K562 (cell line): Measurements from ENCODE around the gene SCAMP3. TPM values are rescaled to one million over a fixed set of nuclear protein-coding genes. Genes with fewer than 3 reads are reported as not detected.

Experiments
- CEBPG ChIP-seq, 3 experiments: fragments of 200-800 bp in 1 of 3; sonication (Bioruptor generic) in 1 of 3; sonication (generic) in 1 of 3; formaldehyde crosslinking in 1 of 3; IDR thresholded peaks in 2 of 3; conservative IDR thresholded peaks in 1 of 3; 2 replicates each; pipeline versions ENCODE4 v1.6.1 to v1.8.0; 2016 to 2022; ENCODE audit warnings: missing compliant biosample characterization in 2 of 3, missing genetic modification characterization in 2 of 3, mild to moderate bottlenecking in 1 of 3, missing genetic modification reagents in 1 of 3
- EP400 ChIP-seq: fragments of 450-650 bp; IDR thresholded peaks from 2 replicates; pipeline ENCODE4 v1.6.1; 2017; ENCODE audit warnings: antibody characterized with exemption, mild to moderate bottlenecking, moderate library complexity
- FOXM1 ChIP-seq, 2 experiments: fragments of 450-650 bp in 1 of 2; sonication (generic) in 1 of 2; formaldehyde crosslinking in 1 of 2; IDR thresholded peaks; 2 replicates each; pipeline versions ENCODE4 v1.6.1 to v1.9.0; 2017 to 2022; ENCODE audit warnings: low read depth in 2 of 2, mild to moderate bottlenecking in 2 of 2, missing genetic modification reagents in 1 of 2, moderate library complexity in 1 of 2
- GATA2 ChIP-seq: sonication (generic); formaldehyde crosslinking; IDR thresholded peaks from 2 replicates; pipeline ENCODE4 v1.4.0; 2020; ENCODE audit warnings: mild to moderate bottlenecking, missing genetic modification reagents
- LCOR ChIP-seq: sonication (generic); formaldehyde crosslinking; IDR thresholded peaks from 2 replicates; pipeline ENCODE4 v1.8.0; 2022; ENCODE audit warnings: mild to moderate bottlenecking, missing genetic modification reagents
- MAFF ChIP-seq: IDR thresholded peaks from 2 replicates; pipeline ENCODE4 v1.6.1; 2012; ENCODE audit warnings: low read length, improper control_type of control experiment
- MTA3 ChIP-seq: fragments of 450-650 bp; formaldehyde crosslinking; IDR thresholded peaks from 2 replicates; pipeline ENCODE4 v1.6.1; 2017; ENCODE audit warnings: mild to moderate bottlenecking, borderline replicate concordance
- SAP30 ChIP-seq: fragments of 200-600 bp; sonication (generic); IDR thresholded peaks from 2 replicates; pipeline ENCODE4 v1.6.1; 2012; ENCODE audit warnings: borderline replicate concordance, low read depth, mild to moderate bottlenecking, moderate library complexity, low read length, control low read depth, inconsistent platforms; ENCODE audit not compliant: insufficient read depth, poor library complexity, severe bottlenecking
- SPI1 ChIP-seq: IDR thresholded peaks from 2 replicates; pipeline ENCODE4 v1.6.1; 2011; ENCODE audit warnings: low read depth, low read length, control low read depth, borderline replicate concordance
- polyA plus RNA-seq, 8 experiments: library from polyadenylated mRNA; depleted of rRNA in 4 of 8; stranded (reverse) in 5 of 8; unstranded in 3 of 8; fragments of >200 nt; fragmentation: Nextera tagmentation in 2 of 8; fragmentation: Illumina TruSeq in 1 of 8; extraction: Ambion mirVana in 2 of 8; extraction: Trizol in 1 of 8; gene quantifications; 2 replicates each; pipeline versions ENCODE4 v1.2.1 to v1.2.3, GENCODE V29; 2011 to 2014; ENCODE audit warnings: inconsistent platforms in 1 of 8, missing spikeins in 1 of 8
- total RNA-seq, 7 experiments: library from RNA; depleted of rRNA in 6 of 7; stranded (reverse); fragments of >200 nt in 6 of 7; fragmentation: Illumina TruSeq in 2 of 7; extraction: Trizol in 2 of 7; gene quantifications; 2 replicates each; pipeline versions ENCODE4 v1.2.1 to v1.2.3, GENCODE V29; 2011 to 2021; ENCODE audit warnings: low replicate concordance in 1 of 7
- TF ChIP-seq, protein P1 (sequence below): fragments of 450-650 bp; IDR thresholded peaks from 2 replicates; pipeline ENCODE4 v1.6.1; 2016; ENCODE audit warnings: borderline replicate concordance
- TF ChIP-seq, protein P2 (sequence below), 3 experiments: IDR thresholded peaks in 2 of 3; conservative IDR thresholded peaks in 1 of 3; 2 replicates each; pipeline ENCODE4 v1.5.1; 2011 to 2012; ENCODE audit warnings: low read length in 3 of 3, mild to moderate bottlenecking in 3 of 3, control low read depth in 2 of 3, improper control_type of control experiment in 1 of 3, inconsistent platforms in 1 of 3, low read depth in 1 of 3, mixed read lengths in 1 of 3, moderate library complexity in 1 of 3; ENCODE audit not compliant: insufficient read depth in 2 of 3
- TF ChIP-seq, protein P3 (sequence below): fragments of 250-450 bp; sonication (Bioruptor Pico); IDR thresholded peaks from 2 replicates; pipeline ENCODE4 v1.8.0; 2021; ENCODE audit warnings: mild to moderate bottlenecking, moderate library complexity
- TF ChIP-seq, protein P4 (sequence below): sonication (generic); formaldehyde crosslinking; IDR thresholded peaks from 2 replicates; pipeline ENCODE4 v1.8.0; 2022; ENCODE audit warnings: missing genetic modification reagents, mild to moderate bottlenecking, borderline replicate concordance
- TF ChIP-seq, protein P5 (sequence below): sonication (generic); formaldehyde crosslinking; IDR thresholded peaks from 2 replicates; pipeline ENCODE4 v1.8.1; 2022; ENCODE audit warnings: missing genetic modification reagents

SCAMP3 gene
- total and polyA plus RNA-seq, 9 of the 15 experiments (the other 6 are each of a cell fraction or from before 2014, with no cell fraction given) = 14.2 to 131 (median 86.1) TPM

DNA sequence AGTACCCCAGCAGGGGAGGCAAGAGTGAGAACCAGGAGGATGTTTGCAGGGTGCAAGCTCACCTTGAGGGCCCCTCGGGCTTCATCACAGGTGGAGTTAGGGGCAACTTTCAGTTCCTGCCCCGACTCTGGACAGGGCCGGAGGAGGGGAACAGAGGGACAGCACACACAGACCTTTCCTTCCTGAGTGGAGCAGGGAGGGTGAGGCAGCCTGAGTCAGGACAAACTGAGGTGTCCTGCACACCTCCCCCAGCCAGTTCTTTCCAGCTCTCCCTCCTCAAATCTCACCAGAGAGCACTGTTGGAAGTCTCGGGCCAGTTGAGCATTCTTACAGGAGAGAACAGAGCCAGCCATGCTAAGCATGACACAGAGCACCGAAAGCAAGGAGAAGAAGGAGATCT, 8.4 kb downstream of the SCAMP3 start (continued):
- no peak for TF ChIP-seq FOXM1 (IDR thresholded peaks at IDR 0.05; ENCODE audit: low read depth)
- TF ChIP-seq FOXM1 (CRISPR knock-in tag; IDR thresholded peaks at IDR 0.05; ENCODE audit: low read depth) = 0 out of 2 replicates have a peak, but pooled peaks have one; percentile 13
- TF ChIP-seq, protein P1, sequence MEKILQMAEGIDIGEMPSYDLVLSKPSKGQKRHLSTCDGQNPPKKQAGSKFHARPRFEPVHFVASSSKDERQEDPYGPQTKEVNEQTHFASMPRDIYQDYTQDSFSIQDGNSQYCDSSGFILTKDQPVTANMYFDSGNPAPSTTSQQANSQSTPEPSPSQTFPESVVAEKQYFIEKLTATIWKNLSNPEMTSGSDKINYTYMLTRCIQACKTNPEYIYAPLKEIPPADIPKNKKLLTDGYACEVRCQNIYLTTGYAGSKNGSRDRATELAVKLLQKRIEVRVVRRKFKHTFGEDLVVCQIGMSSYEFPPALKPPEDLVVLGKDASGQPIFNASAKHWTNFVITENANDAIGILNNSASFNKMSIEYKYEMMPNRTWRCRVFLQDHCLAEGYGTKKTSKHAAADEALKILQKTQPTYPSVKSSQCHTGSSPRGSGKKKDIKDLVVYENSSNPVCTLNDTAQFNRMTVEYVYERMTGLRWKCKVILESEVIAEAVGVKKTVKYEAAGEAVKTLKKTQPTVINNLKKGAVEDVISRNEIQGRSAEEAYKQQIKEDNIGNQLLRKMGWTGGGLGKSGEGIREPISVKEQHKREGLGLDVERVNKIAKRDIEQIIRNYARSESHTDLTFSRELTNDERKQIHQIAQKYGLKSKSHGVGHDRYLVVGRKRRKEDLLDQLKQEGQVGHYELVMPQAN = no peak
- TF ChIP-seq, protein P2, sequence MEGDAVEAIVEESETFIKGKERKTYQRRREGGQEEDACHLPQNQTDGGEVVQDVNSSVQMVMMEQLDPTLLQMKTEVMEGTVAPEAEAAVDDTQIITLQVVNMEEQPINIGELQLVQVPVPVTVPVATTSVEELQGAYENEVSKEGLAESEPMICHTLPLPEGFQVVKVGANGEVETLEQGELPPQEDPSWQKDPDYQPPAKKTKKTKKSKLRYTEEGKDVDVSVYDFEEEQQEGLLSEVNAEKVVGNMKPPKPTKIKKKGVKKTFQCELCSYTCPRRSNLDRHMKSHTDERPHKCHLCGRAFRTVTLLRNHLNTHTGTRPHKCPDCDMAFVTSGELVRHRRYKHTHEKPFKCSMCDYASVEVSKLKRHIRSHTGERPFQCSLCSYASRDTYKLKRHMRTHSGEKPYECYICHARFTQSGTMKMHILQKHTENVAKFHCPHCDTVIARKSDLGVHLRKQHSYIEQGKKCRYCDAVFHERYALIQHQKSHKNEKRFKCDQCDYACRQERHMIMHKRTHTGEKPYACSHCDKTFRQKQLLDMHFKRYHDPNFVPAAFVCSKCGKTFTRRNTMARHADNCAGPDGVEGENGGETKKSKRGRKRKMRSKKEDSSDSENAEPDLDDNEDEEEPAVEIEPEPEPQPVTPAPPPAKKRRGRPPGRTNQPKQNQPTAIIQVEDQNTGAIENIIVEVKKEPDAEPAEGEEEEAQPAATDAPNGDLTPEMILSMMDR (IDR thresholded peaks at IDR 0.05 in 2 of 3, conservative IDR thresholded peaks at IDR 0.05 in 1 of 3; ENCODE audit: insufficient read depth in 2 of 3, low read depth in 1 of 3, low read length in 3 of 3) = no peak
- TF ChIP-seq, protein P3, sequence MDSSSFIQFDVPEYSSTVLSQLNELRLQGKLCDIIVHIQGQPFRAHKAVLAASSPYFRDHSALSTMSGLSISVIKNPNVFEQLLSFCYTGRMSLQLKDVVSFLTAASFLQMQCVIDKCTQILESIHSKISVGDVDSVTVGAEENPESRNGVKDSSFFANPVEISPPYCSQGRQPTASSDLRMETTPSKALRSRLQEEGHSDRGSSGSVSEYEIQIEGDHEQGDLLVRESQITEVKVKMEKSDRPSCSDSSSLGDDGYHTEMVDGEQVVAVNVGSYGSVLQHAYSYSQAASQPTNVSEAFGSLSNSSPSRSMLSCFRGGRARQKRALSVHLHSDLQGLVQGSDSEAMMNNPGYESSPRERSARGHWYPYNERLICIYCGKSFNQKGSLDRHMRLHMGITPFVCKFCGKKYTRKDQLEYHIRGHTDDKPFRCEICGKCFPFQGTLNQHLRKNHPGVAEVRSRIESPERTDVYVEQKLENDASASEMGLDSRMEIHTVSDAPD (CRISPR knock-in tag) = no peak
- TF ChIP-seq, protein P4, sequence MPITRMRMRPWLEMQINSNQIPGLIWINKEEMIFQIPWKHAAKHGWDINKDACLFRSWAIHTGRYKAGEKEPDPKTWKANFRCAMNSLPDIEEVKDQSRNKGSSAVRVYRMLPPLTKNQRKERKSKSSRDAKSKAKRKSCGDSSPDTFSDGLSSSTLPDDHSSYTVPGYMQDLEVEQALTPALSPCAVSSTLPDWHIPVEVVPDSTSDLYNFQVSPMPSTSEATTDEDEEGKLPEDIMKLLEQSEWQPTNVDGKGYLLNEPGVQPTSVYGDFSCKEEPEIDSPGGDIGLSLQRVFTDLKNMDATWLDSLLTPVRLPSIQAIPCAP (CRISPR knock-in tag) = no peak
- TF ChIP-seq SPI1 = no peak
- TF ChIP-seq SAP30 = no peak
- TF ChIP-seq MAFF = no peak
- no peak for TF ChIP-seq GATA2 (CRISPR knock-in tag)
- TF ChIP-seq LCOR = no peak
- no peak for TF ChIP-seq MTA3
- no peak for TF ChIP-seq EP400
- TF ChIP-seq CEBPG (CRISPR knock-in tag; IDR thresholded peaks at IDR 0.05) = no peak
- no peak for TF ChIP-seq CEBPG (tag; conservative IDR thresholded peaks at IDR 0.05 in 1 of 2, IDR thresholded peaks at IDR 0.05 in 1 of 2)
- TF ChIP-seq, protein P5, sequence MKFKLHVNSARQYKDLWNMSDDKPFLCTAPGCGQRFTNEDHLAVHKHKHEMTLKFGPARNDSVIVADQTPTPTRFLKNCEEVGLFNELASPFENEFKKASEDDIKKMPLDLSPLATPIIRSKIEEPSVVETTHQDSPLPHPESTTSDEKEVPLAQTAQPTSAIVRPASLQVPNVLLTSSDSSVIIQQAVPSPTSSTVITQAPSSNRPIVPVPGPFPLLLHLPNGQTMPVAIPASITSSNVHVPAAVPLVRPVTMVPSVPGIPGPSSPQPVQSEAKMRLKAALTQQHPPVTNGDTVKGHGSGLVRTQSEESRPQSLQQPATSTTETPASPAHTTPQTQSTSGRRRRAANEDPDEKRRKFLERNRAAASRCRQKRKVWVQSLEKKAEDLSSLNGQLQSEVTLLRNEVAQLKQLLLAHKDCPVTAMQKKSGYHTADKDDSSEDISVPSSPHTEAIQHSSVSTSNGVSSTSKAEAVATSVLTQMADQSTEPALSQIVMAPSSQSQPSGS (CRISPR knock-in tag) = no peak
